GM11168 (cell line): Measurements from ENCODE around the gene GPR155.

Experiments used
- in situ Hi-C: fragments of 300-500 bp; cut with MboI; formaldehyde crosslinking; loops from one replicate; pipeline ENCODE4 v1.12.0; 2022; ENCODE audit warnings: low sequenced_read_pairs; ENCODE audit not compliant: unreplicated experiment

GPR155 gene

DNA sequence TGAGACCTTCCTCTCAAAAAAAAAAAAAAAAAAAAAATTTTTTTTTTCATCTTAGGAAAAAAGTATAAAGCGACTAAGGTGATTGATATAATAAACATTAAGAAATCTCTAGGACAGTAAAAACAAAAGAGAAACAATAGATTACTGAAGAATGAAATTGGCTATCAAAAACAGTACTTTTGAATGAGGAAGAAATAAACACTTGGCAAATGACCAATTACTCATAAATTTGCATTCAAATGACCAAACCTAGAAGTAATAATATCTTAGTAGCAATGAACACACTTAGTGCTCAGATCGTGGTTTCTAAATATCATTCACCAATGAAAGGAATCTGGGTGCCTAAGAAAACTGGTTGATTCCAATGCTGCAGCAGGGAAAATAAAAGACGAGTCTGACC is 101.6 kb downstream of the GPR155 start:
- in situ Hi-C loops: no loop called here

GRCh38 chr2:174383796-174384195 is 103.0 kb downstream of the GPR155 start:
- in situ Hi-C loops: no loop called here
